ENCODE data around the gene PRRG4. TPM values are rescaled to one million over a fixed set of nuclear protein-coding genes. Genes with fewer than 3 reads are reported as not detected.
A peak's percentile ranks its signal among the peaks of the same experiment; 100 is the strongest.
"Not testable (repeated sequence)": the region's sequence is repeated elsewhere in the genome, so short reads cannot be mapped to it uniquely, and the experiment has no call there.

PRRG4 gene
- total and polyA plus RNA-seq, 12 donors: 0.08 to 1.3 (median 0.32) TPM; not detected in 1

DNA sequence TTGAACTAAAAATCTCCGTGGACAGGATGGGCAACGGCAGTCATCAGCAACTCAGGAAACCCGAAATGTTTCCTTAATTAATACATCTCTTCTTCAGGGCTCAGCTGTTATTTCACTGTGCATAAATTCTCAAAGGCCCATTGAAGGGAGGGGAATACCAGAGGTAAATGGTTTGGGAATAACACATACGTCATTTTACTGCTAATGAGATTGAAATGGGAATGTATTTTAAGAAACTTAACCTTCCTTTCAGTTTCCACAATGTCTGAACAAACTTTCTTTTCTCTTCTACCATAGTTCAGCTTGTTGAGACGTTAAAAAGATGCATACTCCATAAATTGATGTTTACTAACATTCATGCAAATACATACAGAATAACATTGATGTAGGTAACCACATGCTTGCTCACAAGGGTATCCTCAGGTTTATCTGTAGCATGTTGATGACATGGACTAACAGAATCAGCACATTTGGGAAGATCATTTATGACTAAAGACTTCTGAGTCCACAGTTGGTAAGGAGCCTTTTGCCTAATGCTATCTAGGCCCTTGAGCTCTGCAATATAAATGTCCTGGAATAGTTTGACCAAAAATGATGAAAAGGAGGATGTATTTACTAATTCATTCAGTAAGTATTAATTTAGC lies 7.7 kb upstream of the PRRG4 start:
- 63 to 74% methylated on average over 5 of the region's 5 CpGs for WGBS, 2 donors
- Histone ChIP-seq H3K9me3 (peaks cover 0 to 9% (median 0%) of the 10 kb centered on the region in 11 donors), H3K4me3 (no peak overlapping the region), H3K27me3 (peaks cover 0 to 6% (median 0%) of the 10 kb centered on the region in 7 donors), H3K4me1 (peaks cover 0 to 22% (median 0%) of the 10 kb centered on the region in 9 donors), H3K36me3 (no peaks in the 10 kb centered on the region), H3K27ac (no peak overlapping the region)
- ATAC-seq: no peak
- TF ChIP-seq, protein P1, sequence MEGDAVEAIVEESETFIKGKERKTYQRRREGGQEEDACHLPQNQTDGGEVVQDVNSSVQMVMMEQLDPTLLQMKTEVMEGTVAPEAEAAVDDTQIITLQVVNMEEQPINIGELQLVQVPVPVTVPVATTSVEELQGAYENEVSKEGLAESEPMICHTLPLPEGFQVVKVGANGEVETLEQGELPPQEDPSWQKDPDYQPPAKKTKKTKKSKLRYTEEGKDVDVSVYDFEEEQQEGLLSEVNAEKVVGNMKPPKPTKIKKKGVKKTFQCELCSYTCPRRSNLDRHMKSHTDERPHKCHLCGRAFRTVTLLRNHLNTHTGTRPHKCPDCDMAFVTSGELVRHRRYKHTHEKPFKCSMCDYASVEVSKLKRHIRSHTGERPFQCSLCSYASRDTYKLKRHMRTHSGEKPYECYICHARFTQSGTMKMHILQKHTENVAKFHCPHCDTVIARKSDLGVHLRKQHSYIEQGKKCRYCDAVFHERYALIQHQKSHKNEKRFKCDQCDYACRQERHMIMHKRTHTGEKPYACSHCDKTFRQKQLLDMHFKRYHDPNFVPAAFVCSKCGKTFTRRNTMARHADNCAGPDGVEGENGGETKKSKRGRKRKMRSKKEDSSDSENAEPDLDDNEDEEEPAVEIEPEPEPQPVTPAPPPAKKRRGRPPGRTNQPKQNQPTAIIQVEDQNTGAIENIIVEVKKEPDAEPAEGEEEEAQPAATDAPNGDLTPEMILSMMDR (IDR thresholded peaks at IDR 0.05): no peak
- DNase-seq: no peak
- intact Hi-C loops (cut with DNase I): no loop called here

DNA sequence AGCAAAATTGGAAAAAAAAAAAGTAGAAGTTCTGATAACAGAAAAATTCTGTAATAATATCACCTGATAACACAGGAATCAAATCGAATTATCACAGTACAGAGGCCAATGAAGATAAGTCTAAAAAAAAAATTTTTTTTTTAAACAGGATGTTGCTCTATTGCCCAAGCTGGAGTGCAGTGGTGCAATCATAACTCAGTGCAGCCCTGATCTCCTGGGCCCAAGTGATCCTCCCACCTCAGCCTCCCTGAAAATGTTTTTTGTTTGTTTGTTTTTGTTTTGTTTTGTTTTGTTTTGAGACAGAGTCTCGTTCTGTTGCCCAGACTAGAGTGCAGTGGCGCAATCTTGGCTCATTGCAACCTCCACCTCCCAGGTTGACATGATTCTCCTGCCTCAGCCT lies 6.1 kb upstream of the PRRG4 start:
- H3K9me3 ChIP-seq: not testable (repeated sequence)

DNA sequence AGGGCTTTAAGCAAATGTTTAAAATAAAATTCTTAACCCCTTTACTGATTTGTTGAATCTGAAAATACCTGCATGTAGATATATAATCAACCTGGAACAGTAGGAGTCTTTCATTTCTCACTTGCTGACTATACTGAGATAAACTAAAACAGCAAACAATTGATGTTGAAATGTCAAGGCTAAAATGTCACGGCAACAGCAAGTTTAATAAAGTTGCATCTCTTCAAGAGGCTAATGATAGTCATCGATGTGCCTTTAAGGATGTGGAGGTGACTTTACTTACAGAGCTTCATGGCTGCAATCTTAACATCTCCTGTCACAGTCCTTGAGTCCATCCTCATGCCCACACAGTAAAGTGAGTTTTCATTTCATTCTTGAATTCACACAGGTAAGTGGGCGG lies 3.6 kb upstream of the PRRG4 start:
- intact Hi-C loops (cut with DNase I): no loop called here
- ATAC-seq: no peak
- WGBS, 2 donors: 54 to 67% methylated on average over 3 of the region's 3 CpGs

More for the DNA sequence above, 6.1 kb upstream of the PRRG4 start:
- 85% methylated on average over 3 of the region's 3 CpGs for WGBS, 2 donors
- H3K27ac ChIP-seq; DNase-seq; H3K36me3 ChIP-seq; ATAC-seq; intact Hi-C loops (cut with DNase I); H3K27me3 ChIP-seq; H3K4me3 ChIP-seq: not testable (repeated sequence)
- peaks cover 0 to 22% (median 0%) of the 10 kb centered on the region in 9 donors for H3K4me1 ChIP-seq

DNA sequence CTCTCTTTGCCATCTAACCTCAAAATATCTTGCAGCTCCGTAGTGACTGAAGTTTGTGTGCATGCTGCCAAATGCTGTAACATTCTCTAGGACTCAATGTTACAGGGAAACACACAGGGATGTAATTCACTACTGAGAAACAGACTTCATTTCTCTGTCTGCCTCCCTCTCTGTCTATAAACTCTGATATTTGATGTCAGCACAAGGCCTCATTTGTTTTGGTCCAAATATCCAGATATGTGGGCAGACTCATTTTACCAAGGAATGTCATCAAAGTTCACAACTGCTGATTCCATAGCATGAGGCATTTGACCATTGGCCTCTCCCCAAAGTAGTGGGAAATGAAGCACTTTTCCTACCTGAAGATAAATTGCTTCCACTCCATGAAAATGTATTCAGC lies 2.5 kb upstream of the PRRG4 start:
- H3K36me3 ChIP-seq: no peaks in the 10 kb centered on the region
- TF ChIP-seq, protein P1 (IDR thresholded peaks at IDR 0.05): no peak
- H3K4me3 ChIP-seq: no peak overlapping the region
- WGBS, 2 donors: 64 to 67% methylated on average over 1 of the region's 1 CpG
- H3K9me3 ChIP-seq: peaks cover 0 to 9% (median 0%) of the 10 kb centered on the region in 11 donors
- H3K4me1 ChIP-seq: peaks cover 0 to 27% (median 9%) of the 10 kb centered on the region in 9 donors
- ATAC-seq: no peak
- DNase-seq: no peak
- peaks cover 0 to 29% (median 18%) of the 10 kb centered on the region in 7 donors for H3K27me3 ChIP-seq
- no peak overlapping the region for H3K27ac ChIP-seq
- intact Hi-C loops (cut with DNase I): no loop called here

More for the DNA sequence above, 3.6 kb upstream of the PRRG4 start:
- Histone ChIP-seq H3K27me3 (peaks cover 0 to 22% (median 15%) of the 10 kb centered on the region in 7 donors), H3K9me3 (peaks cover 0 to 9% (median 0%) of the 10 kb centered on the region in 11 donors), H3K27ac (no peak overlapping the region), H3K4me3 (no peak overlapping the region), H3K4me1 (peaks cover 0 to 38% (median 9%) of the 10 kb centered on the region in 9 donors), H3K36me3 (no peaks in the 10 kb centered on the region)
- TF ChIP-seq, protein P1 (IDR thresholded peaks at IDR 0.05): no peak
- no peak for DNase-seq

DNA sequence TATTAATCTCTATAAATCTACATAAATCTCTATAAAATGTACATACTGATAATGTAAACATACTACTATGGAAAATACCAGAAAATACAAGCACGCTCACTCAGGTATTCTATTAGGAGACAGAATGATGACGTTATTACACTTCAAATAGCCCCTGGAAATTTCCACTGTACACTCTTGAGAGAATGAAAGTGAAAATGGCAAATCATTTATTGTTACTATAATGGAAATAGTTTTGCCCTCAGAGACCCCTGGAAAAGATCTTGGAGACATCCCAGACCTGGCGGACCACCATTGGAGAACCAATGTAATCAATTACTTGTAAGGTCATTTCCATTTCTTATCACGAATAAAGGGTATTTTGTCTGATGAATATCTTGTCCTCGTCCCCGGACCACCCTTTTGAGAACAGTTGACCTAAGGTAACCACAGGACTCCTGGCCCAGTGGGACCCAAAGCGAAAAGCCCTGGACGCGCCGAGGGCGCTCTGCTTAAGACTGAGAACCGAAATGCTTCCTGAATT lies 509 bp upstream of the PRRG4 start:
- TF ChIP-seq, protein P1 (IDR thresholded peaks at IDR 0.05): no peak
- ATAC-seq: peak in 1 of 8 donors; percentile 52
- peaks cover 0 to 19% (median 9%) of the 10 kb centered on the region in 9 donors for H3K4me1 ChIP-seq

More for the DNA sequence above, 509 bp upstream of the PRRG4 start:
- intact Hi-C loops (cut with DNase I): no loop called here
- Histone ChIP-seq H3K27ac (peak overlapping the region in 3 of 10 donors; percentile 4 to 79 (median 26)), H3K4me3 (peak overlapping the region; percentile 42 to 78 (median 62)), H3K27me3 (peaks cover 0 to 29% (median 18%) of the 10 kb centered on the region in 7 donors), H3K9me3 (no peaks in the 10 kb centered on the region), H3K36me3 (no peaks in the 10 kb centered on the region)
- DNase-seq: no peak
- WGBS, 2 donors: 11 to 15% methylated on average over 12 of the region's 12 CpGs

All from heart right ventricle (tissue), 16 donors.